ENCODE data around the gene ARPC5L.
A peak's percentile ranks its signal among the peaks of the same experiment; 100 is the strongest.

The ARPC5L gene

GRCh38 chr9:124861342-124862229, at the start of gene ARPC5L, which contains the start of gene RPL35:
TSS of gene ARPC5L (plus strand) at chr9:124862130. CDS start at chr9:124869291, 7,161 bp downstream.
TSS of gene RPL35 (minus strand) at chr9:124861957. CDS start at chr9:124861912, 45 bp downstream.
- no peaks in the 10 kb centered on the region for H3K27me3 Mint-ChIP-seq
- no peaks in the 10 kb centered on the region for H3K9me3 Mint-ChIP-seq
- H3K4me3 Mint-ChIP-seq: peak within 1 kb of the TSS; percentile 92
- peak; percentile 96 for DNase-seq
- H3K36me3 Mint-ChIP-seq (ENCODE audit: low read depth): peaks cover 59% of the 10 kb centered on the region
- peak within 1 kb of the TSS; percentile 98 for H3K27ac Mint-ChIP-seq
- H3K4me1 Mint-ChIP-seq (ENCODE audit: low read depth): peaks cover 50% of the 10 kb centered on the region

- Mint-ChIP-seq H3K4me3 (no peak overlapping the region), H3K27me3 (peaks cover 11% of the 10 kb centered on the region), H3K9me3 (no peaks in the 10 kb centered on the region), H3K36me3 (ENCODE audit: low read depth) (no peaks in the 10 kb centered on the region), H3K27ac (no peak overlapping the region), H3K4me1 (ENCODE audit: low read depth) (no peaks in the 10 kb centered on the region)
- no peak for DNase-seq
These were observed 49.5 kb upstream of the ARPC5L start for GRCh38 chr9:124812441-124812876.

- H3K4me3 Mint-ChIP-seq: no peak overlapping the region
These were observed 48.9 kb upstream of the ARPC5L start for GRCh38 chr9:124813041-124813440.

GRCh38 chr9:124813501-124814163, 48.3 kb upstream of the ARPC5L start:
- Mint-ChIP-seq H3K27ac (no peak overlapping the region), H3K4me3 (no peak overlapping the region), H3K9me3 (no peaks in the 10 kb centered on the region), H3K27me3 (peaks cover 16% of the 10 kb centered on the region), H3K36me3 (ENCODE audit: low read depth) (no peaks in the 10 kb centered on the region), H3K4me1 (ENCODE audit: low read depth) (peaks cover 6% of the 10 kb centered on the region)
- no peak for DNase-seq

More at GRCh38 chr9:124813041-124813440, 48.9 kb upstream of the ARPC5L start:
- Mint-ChIP-seq H3K4me1 (ENCODE audit: low read depth) (peaks cover under 1% of the 10 kb centered on the region), H3K36me3 (ENCODE audit: low read depth) (no peaks in the 10 kb centered on the region), H3K9me3 (no peaks in the 10 kb centered on the region), H3K27me3 (peaks cover 12% of the 10 kb centered on the region), H3K27ac (no peak overlapping the region)
- no peak for DNase-seq

GRCh38 chr9:124814164-124814535, 47.8 kb upstream of the ARPC5L start:
- H3K9me3 Mint-ChIP-seq: no peaks in the 10 kb centered on the region
- peaks cover 8% of the 10 kb centered on the region for H3K4me1 Mint-ChIP-seq (ENCODE audit: low read depth)
- H3K36me3 Mint-ChIP-seq (ENCODE audit: low read depth): no peaks in the 10 kb centered on the region
- no peak overlapping the region for H3K27ac Mint-ChIP-seq
- H3K27me3 Mint-ChIP-seq: peaks cover 16% of the 10 kb centered on the region
- H3K4me3 Mint-ChIP-seq: no peak overlapping the region
- DNase-seq: no peak

GRCh38 chr9:124815601-124816000, 46.3 kb upstream of the ARPC5L start:
- no peaks in the 10 kb centered on the region for H3K36me3 Mint-ChIP-seq (ENCODE audit: low read depth)
- DNase-seq: no peak
- H3K4me3 Mint-ChIP-seq: no peak overlapping the region
- H3K4me1 Mint-ChIP-seq (ENCODE audit: low read depth): peaks cover 8% of the 10 kb centered on the region
- no peak overlapping the region for H3K27ac Mint-ChIP-seq
- no peaks in the 10 kb centered on the region for H3K9me3 Mint-ChIP-seq
- H3K27me3 Mint-ChIP-seq: peaks cover 18% of the 10 kb centered on the region

- Mint-ChIP-seq H3K4me3 (no peak overlapping the region), H3K9me3 (no peaks in the 10 kb centered on the region), H3K36me3 (ENCODE audit: low read depth) (no peaks in the 10 kb centered on the region), H3K4me1 (ENCODE audit: low read depth) (peaks cover 8% of the 10 kb centered on the region), H3K27me3 (peaks cover 18% of the 10 kb centered on the region), H3K27ac (no peak overlapping the region)
- no peak for DNase-seq
These were observed 43.3 kb upstream of the ARPC5L start for GRCh38 chr9:124818431-124819281.

GRCh38 chr9:124820698-124821623, 41.0 kb upstream of the ARPC5L start:
- Mint-ChIP-seq H3K36me3 (ENCODE audit: low read depth) (no peaks in the 10 kb centered on the region), H3K4me3 (no peak overlapping the region), H3K27ac (no peak overlapping the region), H3K27me3 (peaks cover 19% of the 10 kb centered on the region), H3K4me1 (ENCODE audit: low read depth) (peaks cover 8% of the 10 kb centered on the region), H3K9me3 (no peaks in the 10 kb centered on the region)
- no peak for DNase-seq

- H3K4me3 Mint-ChIP-seq: no peak overlapping the region
- peaks cover 6% of the 10 kb centered on the region for H3K27me3 Mint-ChIP-seq
- H3K4me1 Mint-ChIP-seq (ENCODE audit: low read depth): no peaks in the 10 kb centered on the region
- DNase-seq: no peak
- H3K27ac Mint-ChIP-seq: no peak overlapping the region
- H3K36me3 Mint-ChIP-seq (ENCODE audit: low read depth): no peaks in the 10 kb centered on the region
- no peaks in the 10 kb centered on the region for H3K9me3 Mint-ChIP-seq
These were observed 33.2 kb upstream of the ARPC5L start for GRCh38 chr9:124828489-124829333.

- no peaks in the 10 kb centered on the region for H3K4me1 Mint-ChIP-seq (ENCODE audit: low read depth)
- H3K27me3 Mint-ChIP-seq: peaks cover 6% of the 10 kb centered on the region
- no peaks in the 10 kb centered on the region for H3K36me3 Mint-ChIP-seq (ENCODE audit: low read depth)
- H3K9me3 Mint-ChIP-seq: no peaks in the 10 kb centered on the region
- no peak overlapping the region for H3K4me3 Mint-ChIP-seq
- DNase-seq: no peak
- no peak overlapping the region for H3K27ac Mint-ChIP-seq
These were observed 32.6 kb upstream of the ARPC5L start for GRCh38 chr9:124829334-124829669.

- H3K4me1 Mint-ChIP-seq (ENCODE audit: low read depth): no peaks in the 10 kb centered on the region
- no peak overlapping the region for H3K4me3 Mint-ChIP-seq
- no peak for DNase-seq
- H3K27me3 Mint-ChIP-seq: peaks cover 2% of the 10 kb centered on the region
- H3K27ac Mint-ChIP-seq: no peak overlapping the region
- H3K36me3 Mint-ChIP-seq (ENCODE audit: low read depth): no peaks in the 10 kb centered on the region
- H3K9me3 Mint-ChIP-seq: no peaks in the 10 kb centered on the region
These were observed 31.3 kb upstream of the ARPC5L start for GRCh38 chr9:124830593-124830992.

GRCh38 chr9:124831642-124832364, 30.1 kb upstream of the ARPC5L start:
- Mint-ChIP-seq H3K27ac (no peak overlapping the region), H3K27me3 (peaks cover 8% of the 10 kb centered on the region), H3K4me1 (ENCODE audit: low read depth) (no peaks in the 10 kb centered on the region), H3K4me3 (no peak overlapping the region), H3K9me3 (no peaks in the 10 kb centered on the region), H3K36me3 (ENCODE audit: low read depth) (no peaks in the 10 kb centered on the region)
- DNase-seq: no peak
